ENCODE results near the gene HEXIM1.

HEXIM1 gene

DNA sequence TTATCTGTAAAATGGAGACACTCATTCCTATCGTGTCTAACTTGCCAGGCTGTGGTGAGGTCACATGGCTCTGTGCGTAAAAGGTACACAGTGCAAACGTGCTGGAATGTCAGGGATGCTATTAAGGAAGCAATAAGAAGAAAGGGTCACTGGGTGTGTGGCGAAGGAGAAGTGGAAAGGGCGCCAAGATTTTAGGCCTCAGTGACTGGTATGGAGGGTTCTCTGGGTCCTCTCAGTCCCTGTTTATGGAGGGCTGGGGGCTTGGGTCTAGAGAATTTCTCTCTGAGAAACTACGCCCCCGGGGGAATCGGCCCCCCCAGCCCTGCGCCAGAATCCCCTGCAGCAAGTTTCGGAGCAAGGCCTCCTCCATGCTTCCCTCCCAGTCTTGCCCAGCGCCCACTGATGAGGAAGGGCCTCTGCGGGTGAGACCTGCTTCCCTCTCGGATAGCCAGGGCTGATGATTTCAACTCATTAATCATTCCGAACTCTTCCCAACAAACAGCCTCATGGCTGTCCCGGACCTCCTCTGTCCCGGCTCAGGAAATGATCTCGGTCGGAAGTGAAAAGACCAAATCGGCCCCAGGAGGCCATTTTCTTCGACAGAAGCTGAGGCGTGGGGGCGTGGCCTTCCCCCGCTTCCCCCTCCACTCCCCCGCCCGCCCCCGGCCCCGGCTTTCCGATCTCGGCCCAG is 1.2 kb upstream of the HEXIM1 start:
- Histone ChIP-seq H3K27me3 (no peaks in the 10 kb centered on the region), H3K4me3 (ENCODE audit: low read depth, low read length) (peak overlapping the region; percentile 75), H3K9me3 (no peaks in the 10 kb centered on the region), H3K4me1 (peaks cover 3% of the 10 kb centered on the region; the same call in 1 of the 2 replicates), H3K36me3 (no peaks in the 10 kb centered on the region)
- no peak for DNase-seq
- TF ChIP-seq, protein P1, sequence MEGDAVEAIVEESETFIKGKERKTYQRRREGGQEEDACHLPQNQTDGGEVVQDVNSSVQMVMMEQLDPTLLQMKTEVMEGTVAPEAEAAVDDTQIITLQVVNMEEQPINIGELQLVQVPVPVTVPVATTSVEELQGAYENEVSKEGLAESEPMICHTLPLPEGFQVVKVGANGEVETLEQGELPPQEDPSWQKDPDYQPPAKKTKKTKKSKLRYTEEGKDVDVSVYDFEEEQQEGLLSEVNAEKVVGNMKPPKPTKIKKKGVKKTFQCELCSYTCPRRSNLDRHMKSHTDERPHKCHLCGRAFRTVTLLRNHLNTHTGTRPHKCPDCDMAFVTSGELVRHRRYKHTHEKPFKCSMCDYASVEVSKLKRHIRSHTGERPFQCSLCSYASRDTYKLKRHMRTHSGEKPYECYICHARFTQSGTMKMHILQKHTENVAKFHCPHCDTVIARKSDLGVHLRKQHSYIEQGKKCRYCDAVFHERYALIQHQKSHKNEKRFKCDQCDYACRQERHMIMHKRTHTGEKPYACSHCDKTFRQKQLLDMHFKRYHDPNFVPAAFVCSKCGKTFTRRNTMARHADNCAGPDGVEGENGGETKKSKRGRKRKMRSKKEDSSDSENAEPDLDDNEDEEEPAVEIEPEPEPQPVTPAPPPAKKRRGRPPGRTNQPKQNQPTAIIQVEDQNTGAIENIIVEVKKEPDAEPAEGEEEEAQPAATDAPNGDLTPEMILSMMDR (IDR thresholded peaks at IDR 0.05; ENCODE audit: low read depth, low read length): no peak

- H3K27me3 ChIP-seq: no peaks in the 10 kb centered on the region
- TF ChIP-seq, protein P1 (IDR thresholded peaks at IDR 0.05; ENCODE audit: low read depth, low read length): no peak
- H3K4me1 ChIP-seq: peaks cover 3% of the 10 kb centered on the region; the same call in 1 of the 2 replicates
- H3K4me3 ChIP-seq (ENCODE audit: low read depth, low read length): peak overlapping the region; percentile 75
- H3K36me3 ChIP-seq: no peaks in the 10 kb centered on the region
- H3K9me3 ChIP-seq: no peaks in the 10 kb centered on the region
- peak; percentile 81 for DNase-seq
These were observed 593 bp upstream of the HEXIM1 start for GRCh38 chr17:45147581-45148182.

- peaks cover 3% of the 10 kb centered on the region; the same call in 1 of the 2 replicates for H3K4me1 ChIP-seq
- H3K9me3 ChIP-seq: no peaks in the 10 kb centered on the region
- TF ChIP-seq, protein P1 (IDR thresholded peaks at IDR 0.05; ENCODE audit: low read depth, low read length): peak; percentile 88
- peak overlapping the region; percentile 87 for H3K4me3 ChIP-seq (ENCODE audit: low read depth, low read length)
- no peaks in the 10 kb centered on the region for H3K36me3 ChIP-seq
- DNase-seq: peak; percentile 96
- H3K27me3 ChIP-seq: no peaks in the 10 kb centered on the region
These were observed 878 bp downstream of the HEXIM1 start for GRCh38 chr17:45149037-45149668.

GRCh38 chr17:45149669-45150664 is 1.7 kb downstream of the HEXIM1 start:
- Histone ChIP-seq H3K36me3 (no peaks in the 10 kb centered on the region), H3K27me3 (no peaks in the 10 kb centered on the region), H3K9me3 (no peaks in the 10 kb centered on the region), H3K4me3 (ENCODE audit: low read depth, low read length) (peak overlapping the region; percentile 87), H3K4me1 (peaks cover 3% of the 10 kb centered on the region; the same call in 1 of the 2 replicates)
- peak; percentile 58 for DNase-seq
- TF ChIP-seq, protein P1 (IDR thresholded peaks at IDR 0.05; ENCODE audit: low read depth, low read length): no peak

DNA sequence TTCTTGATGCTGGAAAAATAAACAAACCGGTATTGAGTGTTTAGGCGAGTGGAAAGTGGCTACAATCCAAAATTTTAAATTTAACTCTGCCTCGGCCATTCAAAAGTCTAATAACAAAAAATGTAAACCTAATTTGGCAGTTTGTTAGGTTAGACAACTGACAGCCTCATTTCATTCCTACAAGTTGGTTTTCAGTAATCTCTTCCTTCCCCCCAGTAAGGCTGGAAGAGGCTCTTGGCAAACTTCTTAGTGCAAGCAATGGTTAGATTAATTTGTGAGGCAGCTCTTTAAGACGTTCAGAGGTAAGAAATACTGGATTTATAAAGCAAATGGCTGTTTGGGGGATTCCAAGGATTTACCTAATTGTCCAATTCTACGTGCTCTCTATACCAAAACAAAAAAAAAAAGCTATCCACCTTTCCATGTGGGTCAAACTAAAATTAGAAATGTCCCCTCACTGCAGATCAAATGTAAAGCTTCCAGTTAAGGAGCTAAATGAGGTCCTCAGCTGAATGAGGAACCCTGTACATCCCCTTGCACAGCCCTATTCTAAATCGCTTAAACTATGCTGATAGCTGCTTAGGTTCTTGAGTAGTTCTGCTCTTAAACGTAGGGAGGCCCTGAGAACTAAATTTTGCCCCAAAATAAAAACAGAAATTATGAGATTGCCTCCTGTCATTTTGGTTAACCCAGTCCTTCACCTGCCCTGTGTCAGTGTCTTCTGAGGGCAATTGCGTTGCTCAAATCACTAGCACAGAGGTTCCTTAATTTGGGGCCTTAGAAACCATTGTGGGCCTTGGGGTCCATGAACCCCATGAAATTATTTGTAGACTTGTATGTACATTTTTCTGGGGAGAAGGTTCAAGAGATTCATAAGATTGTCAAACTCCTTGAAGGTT is 2.9 kb downstream of the HEXIM1 start:
- no peak for DNase-seq

More for the DNA sequence above, 2.9 kb downstream of the HEXIM1 start:
- Histone ChIP-seq H3K4me1 (peaks cover 3% of the 10 kb centered on the region; the same call in 1 of the 2 replicates), H3K9me3 (no peaks in the 10 kb centered on the region), H3K4me3 (ENCODE audit: low read depth, low read length) (peak overlapping the region; percentile 87), H3K36me3 (no peaks in the 10 kb centered on the region), H3K27me3 (no peaks in the 10 kb centered on the region)
- TF ChIP-seq, protein P1 (IDR thresholded peaks at IDR 0.05; ENCODE audit: low read depth, low read length): no peak

Measured in BE2C (cell line).